Measurements from ENCODE around the gene RIT2.
"Not testable (repeated sequence)": the region's sequence is repeated elsewhere in the genome, so short reads cannot be mapped to it uniquely, and the experiment has no call there.

The RIT2 gene

DNA sequence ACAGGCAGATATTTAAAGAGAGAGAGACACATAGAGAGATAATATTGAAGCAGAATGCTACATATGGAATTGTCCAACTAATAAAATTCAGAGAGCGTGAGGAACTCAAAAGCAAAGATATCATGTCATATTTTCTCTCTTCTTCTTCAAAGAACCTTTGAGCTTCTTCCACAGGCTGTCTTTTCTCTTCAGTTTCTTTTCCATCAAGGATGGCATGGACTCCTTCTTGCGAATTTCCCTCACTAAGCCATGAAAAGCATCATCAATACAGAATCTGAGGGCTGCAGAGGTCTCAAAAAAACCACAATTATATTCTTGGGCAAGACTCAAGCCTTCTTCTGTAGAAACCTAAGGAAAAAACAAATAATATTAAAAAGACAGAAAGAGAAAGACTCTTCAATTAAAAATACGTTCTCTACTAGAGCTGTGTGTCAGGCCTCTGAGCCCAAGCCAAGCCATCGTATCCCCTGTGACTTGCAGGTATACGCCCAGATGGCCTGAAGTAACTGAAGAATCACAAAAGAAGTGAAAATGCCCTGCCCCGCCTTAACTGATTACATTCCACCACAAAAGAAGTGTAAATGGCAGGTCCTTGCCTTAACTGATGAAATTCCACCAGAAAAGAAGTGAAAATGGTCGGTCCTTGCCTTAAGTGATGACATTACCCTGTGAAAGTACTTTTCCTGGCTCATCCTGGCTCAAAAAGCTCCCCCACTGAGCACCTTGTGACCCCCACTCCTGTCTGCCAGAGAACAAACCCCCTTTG lies 371.9 kb downstream of the RIT2 start:
- no peak for DNase-seq

DNA sequence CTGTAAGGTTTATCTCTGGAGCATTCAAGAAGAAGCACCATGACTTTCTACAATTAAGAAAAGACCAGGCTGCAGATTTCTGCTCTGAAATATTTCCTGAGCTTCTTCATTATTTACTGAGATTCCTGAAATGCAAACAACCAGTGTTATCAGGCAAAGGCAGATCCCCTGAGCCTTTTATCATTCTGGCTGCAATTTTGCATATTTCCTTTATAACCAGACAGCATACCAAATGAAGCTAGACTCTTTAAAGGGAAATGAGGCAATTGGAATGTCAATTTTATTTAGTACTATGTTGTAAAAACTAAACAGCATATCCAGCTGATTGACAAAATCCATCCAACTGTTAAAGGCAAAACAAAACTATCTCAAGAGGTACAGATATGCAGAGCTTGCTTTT lies 372.5 kb downstream of the RIT2 start:
- DNase-seq: no peak

DNA sequence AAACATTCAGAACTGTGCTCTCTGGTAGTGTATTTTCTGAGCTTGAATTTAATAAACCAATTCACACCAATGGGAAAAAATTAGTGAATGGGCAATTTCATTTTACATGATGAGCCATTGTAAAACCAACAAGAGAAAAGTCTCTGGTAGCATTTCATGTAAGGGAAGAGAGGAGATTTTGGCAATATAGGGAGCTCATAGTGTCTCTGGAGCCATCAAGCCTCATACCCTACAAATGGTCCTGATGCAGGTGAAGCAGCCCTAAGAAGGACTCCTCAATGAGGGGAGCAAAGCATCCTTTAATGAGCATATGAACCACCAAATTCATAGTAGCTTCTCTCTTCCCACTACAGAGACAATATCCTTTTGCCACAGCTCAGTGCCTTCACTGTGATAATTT lies 373.0 kb downstream of the RIT2 start:
- no peak for DNase-seq

DNA sequence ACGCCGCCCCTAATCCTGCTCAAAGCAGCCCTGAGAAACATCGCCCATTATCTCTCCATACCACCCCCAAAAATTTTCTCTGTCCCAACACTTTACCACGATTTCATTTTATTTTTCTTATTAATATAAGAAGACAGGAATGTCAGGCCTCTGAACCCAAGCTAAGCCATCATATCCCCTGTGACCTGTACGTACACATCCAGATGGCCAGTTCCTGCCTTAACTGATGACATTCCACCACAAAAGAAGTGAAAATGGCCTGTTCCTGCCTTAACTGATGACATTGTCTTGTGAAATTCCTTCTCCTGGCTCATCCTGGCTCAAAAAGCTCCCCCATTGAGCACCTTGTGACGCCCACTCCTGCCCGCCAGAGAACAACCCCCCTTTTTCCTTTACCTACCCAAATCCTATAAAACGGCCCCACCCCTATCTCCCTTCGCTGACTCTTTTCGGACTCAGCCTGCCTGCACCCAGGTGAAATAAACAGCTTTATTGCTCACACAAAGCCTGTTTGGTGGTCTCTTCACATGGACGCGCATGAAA lies 373.6 kb downstream of the RIT2 start:
- DNase-seq: not testable (repeated sequence)

DNA sequence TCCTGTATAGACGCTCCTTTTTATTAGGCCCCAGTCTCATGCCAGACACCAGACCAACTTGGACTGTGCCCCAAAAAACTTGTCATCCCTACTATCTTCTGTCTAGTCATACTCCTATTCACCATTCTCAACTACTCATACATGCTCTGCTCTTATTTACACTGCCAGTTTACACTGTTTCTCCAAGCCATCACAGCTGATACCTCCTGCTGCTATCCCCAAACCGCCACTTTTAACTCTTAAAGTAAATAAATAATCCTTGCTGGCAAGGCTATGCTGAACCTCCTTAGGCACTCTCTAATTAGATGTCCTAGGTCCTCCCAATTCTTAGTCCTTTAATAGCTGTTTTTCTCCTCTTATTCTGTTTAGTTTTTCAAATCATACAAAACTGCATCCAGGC lies 374.2 kb downstream of the RIT2 start:
- not testable (repeated sequence) for DNase-seq

DNA sequence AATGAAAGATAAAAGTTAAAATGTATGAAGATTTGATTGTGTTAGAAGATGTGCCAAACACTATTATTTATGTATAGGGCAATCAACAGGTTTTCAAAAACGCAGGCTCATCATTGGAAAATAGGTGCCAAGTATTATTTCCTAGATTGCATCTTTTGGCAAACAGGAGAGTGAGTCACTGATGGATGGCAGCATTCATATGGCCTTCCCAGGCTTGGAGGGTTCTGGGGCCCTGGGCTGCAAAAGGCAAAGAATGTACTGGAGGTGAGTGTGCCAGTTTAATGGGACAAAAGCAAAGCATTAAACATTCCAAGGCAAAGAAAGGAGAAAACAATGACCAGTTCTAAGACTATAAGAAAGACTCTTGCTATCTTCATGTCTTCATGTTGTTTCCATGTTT lies 379.4 kb downstream of the RIT2 start:
- no peak for DNase-seq

DNA sequence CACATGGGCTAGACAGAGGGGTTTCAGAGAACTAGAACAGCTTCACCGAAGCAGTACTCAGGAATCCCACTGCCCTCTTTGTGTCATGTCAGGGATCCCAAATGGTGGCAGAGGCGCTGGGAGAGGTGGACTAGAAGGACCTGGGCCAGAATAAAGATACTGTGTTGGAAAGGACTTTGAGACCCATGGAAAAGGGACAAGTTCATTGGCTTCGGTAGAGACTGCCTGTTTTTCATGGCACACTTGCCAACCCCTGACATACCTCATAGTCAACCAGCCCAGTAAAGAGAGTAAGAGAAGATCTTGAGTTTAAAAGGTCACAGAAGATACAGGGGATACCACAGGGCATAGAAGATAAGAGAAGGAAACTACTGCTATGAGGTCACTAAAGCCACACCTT lies 381.0 kb downstream of the RIT2 start:
- no peak for DNase-seq

DNA sequence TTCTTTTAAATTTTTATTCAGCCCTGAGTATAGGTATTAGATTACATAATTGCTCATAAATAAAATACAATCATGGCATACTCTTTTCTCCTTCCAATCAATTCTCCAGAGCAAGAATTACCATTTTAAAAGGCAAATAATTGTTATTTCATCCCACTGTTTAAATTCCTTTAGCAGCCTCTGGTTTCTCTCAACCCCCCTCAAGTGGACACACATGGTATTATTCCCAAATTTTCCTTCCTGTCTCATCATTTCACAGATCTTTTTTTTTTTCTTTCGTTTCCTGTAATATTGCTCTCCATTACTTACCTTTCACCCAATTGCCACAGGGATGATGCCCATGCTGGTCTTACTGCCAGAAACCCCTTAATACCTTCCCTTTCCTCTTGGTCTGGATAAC lies 385.2 kb downstream of the RIT2 start:
- no peak for DNase-seq

DNA sequence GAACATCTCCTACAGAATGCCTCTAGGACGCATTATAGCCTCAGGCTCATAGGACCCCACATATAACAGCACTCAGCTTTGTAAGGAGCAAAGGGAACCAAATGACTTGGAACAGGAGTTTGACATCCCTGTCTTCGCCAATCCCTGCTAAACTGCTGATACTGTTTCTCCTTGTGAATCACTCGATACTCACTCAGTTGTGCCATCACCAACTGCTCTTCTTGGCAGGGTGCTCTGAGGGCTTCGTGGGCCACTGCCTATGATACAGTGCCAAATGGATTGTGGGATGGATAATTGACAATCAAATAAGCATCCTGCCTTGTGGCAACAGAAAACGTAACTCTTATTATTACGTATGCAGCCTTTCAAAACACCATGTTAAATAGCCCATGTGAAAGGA lies 396.3 kb downstream of the RIT2 start:
- no peak for DNase-seq

DNA sequence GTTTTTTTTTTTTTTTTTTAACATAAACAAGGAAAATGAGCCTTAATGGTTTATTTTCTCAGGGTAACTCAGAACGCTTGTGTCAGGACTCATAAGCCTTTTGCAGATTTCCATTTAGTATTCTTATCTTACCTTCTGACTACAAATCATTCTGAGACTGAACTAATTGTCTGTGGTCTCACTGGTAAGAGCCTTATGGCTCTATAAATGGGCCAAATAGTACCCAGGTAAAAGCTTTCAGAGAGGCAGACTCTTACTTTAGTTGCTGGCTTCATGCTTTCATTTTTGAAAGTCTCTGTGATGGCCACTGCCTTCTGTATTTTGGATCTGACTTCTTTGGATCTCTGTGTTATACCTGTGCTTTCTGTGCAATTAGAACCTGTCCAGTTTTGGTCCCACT lies 403.4 kb downstream of the RIT2 start:
- no peak for DNase-seq

DNA sequence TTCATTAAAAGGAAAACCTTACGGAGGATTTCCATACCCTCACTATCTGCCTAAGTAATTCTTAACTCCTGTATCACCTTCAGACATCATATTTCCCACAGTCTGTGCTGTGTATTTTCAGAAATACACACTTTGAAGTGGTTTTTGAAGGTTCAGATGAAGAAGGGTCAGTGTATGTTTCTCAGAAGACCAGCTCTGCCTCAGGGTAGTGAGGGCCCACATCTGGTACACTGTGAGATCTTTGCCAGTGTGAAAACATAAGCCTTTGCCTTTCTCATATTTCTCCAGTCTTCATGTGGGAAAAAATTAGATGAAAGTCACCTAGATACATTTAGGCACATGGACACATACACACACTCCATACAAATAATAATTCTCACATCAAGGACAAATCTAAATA lies 408.4 kb downstream of the RIT2 start:
- DNase-seq: no peak

DNA sequence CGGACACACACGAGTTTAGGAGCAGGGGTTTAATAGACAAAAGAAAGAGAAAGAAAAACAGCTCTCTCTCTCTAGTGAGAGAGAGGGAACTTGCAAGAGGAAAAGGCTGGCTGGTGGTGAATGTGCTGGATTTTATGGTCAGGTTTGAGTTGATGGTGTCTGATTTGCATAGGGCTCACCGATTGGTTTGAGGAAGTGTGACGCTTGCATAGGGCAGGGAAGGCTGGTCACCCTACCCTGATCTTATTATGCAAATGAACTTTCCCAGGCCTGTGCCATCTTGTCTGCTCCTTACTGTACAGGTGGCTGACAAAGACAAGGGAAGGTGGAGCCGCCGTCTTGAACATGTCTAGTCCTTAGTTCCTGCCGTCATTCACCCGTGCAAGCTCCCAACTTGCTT lies 408.9 kb downstream of the RIT2 start:
- DNase-seq: peak; percentile 94

DNA sequence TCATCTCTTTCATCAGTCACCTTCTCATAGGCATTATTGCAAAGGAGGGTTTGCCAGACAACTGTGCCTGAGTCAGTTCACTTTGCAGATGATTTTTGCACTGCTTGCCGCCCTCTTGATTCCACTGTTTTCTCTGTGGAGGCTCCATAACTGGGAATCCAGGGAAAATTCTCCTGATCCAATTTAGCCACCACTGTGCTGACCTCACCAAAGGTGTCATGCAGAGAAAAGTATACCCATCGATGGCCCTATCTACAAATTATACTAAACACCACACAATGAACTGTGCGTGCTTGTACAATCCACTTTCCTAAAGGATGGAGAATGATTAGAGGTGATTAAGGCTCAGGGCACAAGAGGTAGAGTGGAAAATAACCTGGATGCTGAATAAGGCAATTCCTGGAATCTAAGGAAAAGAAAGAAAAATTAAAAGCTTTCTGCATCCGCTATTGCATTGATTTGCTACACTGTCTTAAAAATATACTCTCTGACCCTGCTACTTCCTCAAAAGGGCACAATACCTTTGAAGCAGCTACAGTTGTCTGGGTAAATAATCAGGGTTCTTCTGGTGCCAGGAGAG lies 409.4 kb downstream of the RIT2 start:
- DNase-seq: peak; percentile 100
